ENCODE measurements around the gene CA7.

DNA sequence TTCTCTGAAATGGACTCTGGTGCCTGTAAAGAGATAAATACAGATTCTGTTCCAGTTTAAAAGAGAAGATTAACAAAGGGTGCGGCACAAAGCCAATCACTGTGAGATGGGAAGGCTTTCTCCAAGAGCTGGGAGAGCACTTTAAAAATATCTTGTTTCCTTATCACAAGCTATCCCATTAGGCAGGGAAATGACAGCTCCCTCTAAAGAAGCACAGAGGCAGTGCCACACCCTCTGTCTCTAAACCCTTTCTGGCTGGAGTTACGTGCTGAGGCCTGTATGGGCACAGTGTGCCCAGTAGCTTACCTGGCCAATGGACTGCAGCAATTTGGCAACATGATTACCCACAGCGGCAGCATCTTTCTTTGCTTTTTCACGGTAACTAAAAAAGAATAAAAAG lies 33.8 kb upstream of the CA7 start:
- no peak for TF ChIP-seq EP300 (IDR thresholded peaks at IDR 0.05)
- no peak for TF ChIP-seq POLR2A (IDR thresholded peaks at IDR 0.05)

Measured in tibial nerve (tissue), 3 donors.